B cell (primary cell): Measurements from ENCODE around the gene MYZAP. TPM values are rescaled to one million over a fixed set of nuclear protein-coding genes. Genes with fewer than 3 reads are reported as not detected.

Experiments used
- ATAC-seq: fragments of 200-7000 bp; cut with Tn5 transposase; one replicate; pipeline ENCODE4 v1.10.0; 2021; ENCODE audit warnings: low read depth, mild to moderate bottlenecking, moderate number of reproducible peaks, moderate library complexity
- CTCF ChIA-PET: fragments of 350-600 bp; sonication (Branson Sonifier 250); formaldehyde crosslinking; loops from one replicate; lab custom pipeline; 2021; ENCODE audit warnings: antibody characterized with exemption, inconsistent platforms; lab: Charles Lee
- POLR2A ChIA-PET: fragments of 350-600 bp; sonication (Branson Sonifier 250); formaldehyde crosslinking; loops from one replicate; lab custom pipeline; 2021; ENCODE audit warnings: antibody characterized with exemption; lab: Charles Lee
- DNase-seq: peaks from one replicate; pipeline ENCODE4 v3.0.0; 2013
- H2AFZ ChIP-seq: 2 replicates; pipeline ENCODE4 v1.6.1; 2012; ENCODE audit warnings: mild to moderate bottlenecking, low read depth, low read length; ENCODE audit not compliant: insufficient read depth, poor library complexity, severe bottlenecking
- H3K27ac ChIP-seq, 2 donors: 1 replicate in 1 of 2; 2 replicates in 1 of 2; pipeline ENCODE4 v1.5.1; 2012 to 2013; ENCODE audit warnings: low read length in 2 of 2, mild to moderate bottlenecking in 2 of 2, moderate library complexity in 1 of 2
- H3K27me3 ChIP-seq, 4 experiments: fragments of 200-600 bp in 1 of 4; sonication (generic) in 1 of 4; replicated peaks in 1 of 4; 1 replicate in 2 of 4; 2 replicates in 2 of 4; pipeline versions ENCODE4 v1.6.1 to v1.7.0; 2013 to 2016; ENCODE audit warnings: low read length in 3 of 4, mild to moderate bottlenecking in 2 of 4, mixed read lengths in 1 of 4, moderate library complexity in 1 of 4; ENCODE audit not compliant: insufficient read depth in 4 of 4, control insufficient read depth in 3 of 4; ENCODE audit errors: control extremely low read depth in 1 of 4
- H3K36me3 ChIP-seq, 2 experiments: replicated peaks in 1 of 2; 1 replicate in 1 of 2; 2 replicates in 1 of 2; pipeline versions ENCODE4 v1.6.1 to v1.7.1; 2013; ENCODE audit warnings: low read length in 1 of 2; ENCODE audit not compliant: insufficient read depth in 2 of 2, control insufficient read depth in 1 of 2; ENCODE audit errors: control extremely low read depth in 1 of 2, extremely low read depth in 1 of 2
- H3K4me1 ChIP-seq, 2 donors: fragments of 200-600 bp in 1 of 2; sonication (generic) in 1 of 2; 1 replicate in 1 of 2; 2 replicates in 1 of 2; pipeline versions ENCODE4 v1.5.1 to v1.6.1; 2013 to 2017; ENCODE audit warnings: low read length in 2 of 2; ENCODE audit not compliant: control insufficient read depth in 2 of 2, insufficient read depth in 2 of 2
- H3K4me2 ChIP-seq: replicated peaks from 2 replicates; pipeline ENCODE3; 2012; ENCODE audit warnings: mild to moderate bottlenecking, low read depth, low read length; ENCODE audit not compliant: poor library complexity, severe bottlenecking
- H3K4me3 ChIP-seq, 5 experiments: fragments of 200-600 bp in 1 of 5; sonication (generic) in 1 of 5; 1 replicate in 3 of 5; 2 replicates in 2 of 5; pipeline versions ENCODE4 v1.5.1 to v1.7.0; 2011 to 2016; ENCODE audit warnings: low read length in 4 of 5, mild to moderate bottlenecking in 4 of 5, low read depth in 2 of 5, control low read depth in 1 of 5, moderate library complexity in 1 of 5; ENCODE audit not compliant: insufficient read depth in 1 of 5; ENCODE audit errors: control extremely low read depth in 1 of 5, extremely low read depth in 1 of 5
- H3K79me2 ChIP-seq: fragments of 200-600 bp; sonication (generic); one replicate; pipeline ENCODE4 v1.6.0; 2016; ENCODE audit warnings: low read length; ENCODE audit not compliant: control insufficient read depth, insufficient read depth
- H3K9ac ChIP-seq: fragments of 200-600 bp; sonication (generic); 2 replicates; pipeline ENCODE4 v1.6.1; 2017; ENCODE audit warnings: mild to moderate bottlenecking, low read length, moderate library complexity
- H3K9me3 ChIP-seq, 3 donors: one replicate each; pipeline versions ENCODE4 v1.6.1 to v1.7.1; 2013; ENCODE audit warnings: low read length in 2 of 3; ENCODE audit not compliant: control insufficient read depth in 2 of 3, insufficient read depth in 1 of 3; ENCODE audit errors: control extremely low read depth in 1 of 3
- H4K20me1 ChIP-seq: 2 replicates; pipeline ENCODE4 v1.6.0; 2012; ENCODE audit warnings: mild to moderate bottlenecking, low read length; ENCODE audit not compliant: insufficient read depth, control insufficient read depth, poor library complexity, severe bottlenecking
- H3K27ac Mint-ChIP-seq: one replicate; pipeline ENCODE4 v1.8.0; 2021; ENCODE audit warnings: mixed read lengths
- H3K27me3 Mint-ChIP-seq: one replicate; pipeline ENCODE4 v1.8.0; 2021; ENCODE audit warnings: mixed read lengths
- H3K4me1 Mint-ChIP-seq: one replicate; pipeline ENCODE4 v1.8.0; 2021; ENCODE audit warnings: mixed read lengths
- H3K4me3 Mint-ChIP-seq: one replicate; pipeline ENCODE4 v1.8.0; 2021; ENCODE audit warnings: mixed read lengths
- H3K9me3 Mint-ChIP-seq: one replicate; pipeline ENCODE4 v1.8.0; 2022; ENCODE audit warnings: mixed read lengths; ENCODE audit not compliant: insufficient read depth
- EZH2 ChIP-seq: IDR thresholded peaks from 2 replicates; pipeline ENCODE4 v1.6.1; 2012; ENCODE audit warnings: borderline replicate concordance, low read depth, mild to moderate bottlenecking, moderate library complexity, low read length; ENCODE audit not compliant: insufficient read depth, poor library complexity, severe bottlenecking
- whole genome bisulfite sequencing: methylation state at CpG from one replicate; pipeline ENCODE4 v1.1.5; 2013; ENCODE audit warnings: missing lambda C conversion rate; ENCODE audit not compliant: insufficient coverage; 5-methylcytosine and 5-hydroxymethylcytosine counted together
- intact Hi-C: fragments of 100-400 bp; cut with micrococcal nuclease; formaldehyde crosslinking; loops from one replicate; pipeline ENCODE4 v1.10.0; 2022
- polyA plus RNA-seq: library from polyadenylated mRNA; depleted of rRNA; stranded (reverse); fragments of >200 nt; gene quantifications from 2 replicates; pipeline ENCODE4 v1.2.3, GENCODE V29; 2012
- total RNA-seq, 2 donors: library from RNA; stranded (reverse); fragments of 120-200 nt in 1 of 2; gene quantifications; 1 replicate in 1 of 2; 2 replicates in 1 of 2; pipeline versions ENCODE4 v1.2.3 to v1.2.4, GENCODE V29; 2013 to 2022
- TF ChIP-seq, protein P1 (sequence below): fragments of 200-600 bp; IDR thresholded peaks from one replicate; pipeline ENCODE4 v1.8.0; 2022; ENCODE audit warnings: antibody characterized with exemption, mild to moderate bottlenecking

Gene MYZAP
- total and polyA plus RNA-seq, 2 donors (not counting 1 experiment from before 2014, with no cell fraction given) = 1.0 to 2.8 TPM

DNA sequence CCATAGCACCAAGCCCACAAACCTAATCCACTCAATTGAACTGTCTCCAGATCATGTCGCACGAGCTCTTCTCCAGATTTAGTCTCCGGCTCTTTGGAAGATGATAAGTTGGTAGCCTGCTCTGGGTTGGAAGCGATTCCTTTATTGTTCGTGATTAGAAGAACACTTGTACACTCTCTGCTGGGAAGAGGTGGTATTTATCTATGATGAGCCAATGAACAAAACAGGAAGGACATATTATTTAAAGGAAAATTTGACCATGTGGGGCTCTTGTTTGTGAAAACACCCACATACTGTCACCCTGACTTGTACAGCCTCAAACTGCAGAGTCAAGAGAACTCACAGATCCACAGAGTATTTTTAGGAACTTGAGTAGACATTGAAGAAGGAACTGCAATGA, 54.4 kb downstream of the MYZAP start:
- H2AFZ ChIP-seq = no peak overlapping the region
- ChIA-PET CTCF (interaction anchor here (2.0 kb wide), 1 partner anchor 10 kb away, joined by 5 read pairs; no protein-coding TSS in a partner anchor), POLR2A (no interaction called here)
- no peak overlapping the region for H3K4me3 ChIP-seq
- no peaks in the 10 kb centered on the region for H3K79me2 ChIP-seq
- no peaks in the 10 kb centered on the region for H3K36me3 ChIP-seq
- peaks cover 13% of the 10 kb centered on the region for H3K4me1 Mint-ChIP-seq
- H3K27me3 Mint-ChIP-seq = peaks cover 5% of the 10 kb centered on the region
- no peaks in the 10 kb centered on the region for H4K20me1 ChIP-seq
- DNase-seq (no peak), ATAC-seq (no peak)
- TF ChIP-seq, protein P1, sequence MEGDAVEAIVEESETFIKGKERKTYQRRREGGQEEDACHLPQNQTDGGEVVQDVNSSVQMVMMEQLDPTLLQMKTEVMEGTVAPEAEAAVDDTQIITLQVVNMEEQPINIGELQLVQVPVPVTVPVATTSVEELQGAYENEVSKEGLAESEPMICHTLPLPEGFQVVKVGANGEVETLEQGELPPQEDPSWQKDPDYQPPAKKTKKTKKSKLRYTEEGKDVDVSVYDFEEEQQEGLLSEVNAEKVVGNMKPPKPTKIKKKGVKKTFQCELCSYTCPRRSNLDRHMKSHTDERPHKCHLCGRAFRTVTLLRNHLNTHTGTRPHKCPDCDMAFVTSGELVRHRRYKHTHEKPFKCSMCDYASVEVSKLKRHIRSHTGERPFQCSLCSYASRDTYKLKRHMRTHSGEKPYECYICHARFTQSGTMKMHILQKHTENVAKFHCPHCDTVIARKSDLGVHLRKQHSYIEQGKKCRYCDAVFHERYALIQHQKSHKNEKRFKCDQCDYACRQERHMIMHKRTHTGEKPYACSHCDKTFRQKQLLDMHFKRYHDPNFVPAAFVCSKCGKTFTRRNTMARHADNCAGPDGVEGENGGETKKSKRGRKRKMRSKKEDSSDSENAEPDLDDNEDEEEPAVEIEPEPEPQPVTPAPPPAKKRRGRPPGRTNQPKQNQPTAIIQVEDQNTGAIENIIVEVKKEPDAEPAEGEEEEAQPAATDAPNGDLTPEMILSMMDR = no peak
- no peak for TF ChIP-seq EZH2
- no CpG with 5 or more reads among the region's 5 CpGs for WGBS
- intact Hi-C loops = no loop called here
- no peaks in the 10 kb centered on the region for H3K9me3 ChIP-seq
- no peak overlapping the region for H3K4me3 Mint-ChIP-seq
- no peak overlapping the region for H3K4me2 ChIP-seq
- H3K9me3 Mint-ChIP-seq = no peaks in the 10 kb centered on the region
- peaks cover 16 to 26% of the 10 kb centered on the region in 2 donors for H3K4me1 ChIP-seq
- no peak overlapping the region for H3K27ac Mint-ChIP-seq
- H3K27me3 ChIP-seq = no peaks in the 10 kb centered on the region
- H3K27ac ChIP-seq = no peak overlapping the region
- no peak overlapping the region for H3K9ac ChIP-seq

DNA sequence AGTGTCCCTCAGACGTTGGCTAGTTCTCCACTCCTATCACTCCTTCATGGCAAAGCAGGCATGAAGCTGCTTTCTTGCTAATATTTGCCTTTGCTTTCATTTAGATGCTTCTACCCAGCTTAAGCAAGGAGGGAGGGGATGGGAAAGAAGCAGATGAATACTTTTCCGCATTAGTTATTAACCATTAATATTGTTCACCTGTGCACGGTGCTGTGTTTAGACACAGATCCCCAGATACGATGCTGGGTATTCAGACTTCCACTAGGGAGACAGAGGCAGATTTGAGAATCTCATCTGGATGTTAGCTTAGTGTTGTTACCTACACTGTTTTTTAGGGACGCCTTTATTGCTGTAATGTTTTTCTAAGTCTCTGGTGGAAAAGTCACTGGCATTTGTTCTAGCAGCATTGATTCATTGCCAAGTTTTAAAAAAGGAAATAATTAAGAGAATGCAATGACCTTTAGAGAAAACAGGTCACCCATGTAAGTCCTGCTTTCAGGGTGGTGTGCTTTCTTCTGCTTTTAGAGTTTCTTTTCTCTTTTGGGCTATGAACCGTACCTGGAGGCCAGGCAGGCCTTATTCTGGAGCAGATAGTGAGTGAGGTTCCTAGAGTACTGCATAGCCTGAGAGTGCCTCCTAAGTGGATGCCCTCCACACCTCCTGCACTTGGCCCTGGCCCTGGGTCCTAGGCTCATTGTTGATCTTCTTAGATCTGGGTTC, 55.5 kb downstream of the MYZAP start:
- Mint-ChIP-seq H3K4me1 (peaks cover 13% of the 10 kb centered on the region), H3K27me3 (peaks cover 5% of the 10 kb centered on the region), H3K4me3 (no peak overlapping the region), H3K9me3 (no peaks in the 10 kb centered on the region), H3K27ac (peak overlapping the region; percentile 4)
- ATAC-seq = no peak
- peak overlapping the region; percentile 37 for H3K4me2 ChIP-seq
- DNase-seq = peak; percentile 40
- no peaks in the 10 kb centered on the region for H3K79me2 ChIP-seq
- TF ChIP-seq EZH2 = no peak
- TF ChIP-seq, protein P1 = no peak
- intact Hi-C loops = no loop called here
- no peaks in the 10 kb centered on the region for H3K9me3 ChIP-seq
- no peaks in the 10 kb centered on the region for H3K27me3 ChIP-seq
- POLR2A ChIA-PET = no interaction called here
- no peaks in the 10 kb centered on the region for H4K20me1 ChIP-seq
- no peak overlapping the region for H3K27ac ChIP-seq
- 93% methylated on average over 3 of the region's 6 CpGs for WGBS
- H3K36me3 ChIP-seq = no peaks in the 10 kb centered on the region
- CTCF ChIA-PET = interaction anchor here (0.7 to 0.9 kb wide), 2 partner anchors 9 to 29 kb away, joined by 3 read pairs; no protein-coding TSS in a partner anchor
- H3K4me3 ChIP-seq = no peak overlapping the region
- peaks cover 16 to 26% of the 10 kb centered on the region in 2 donors for H3K4me1 ChIP-seq
- no peak overlapping the region for H3K9ac ChIP-seq
- H2AFZ ChIP-seq = no peak overlapping the region
